GM18511 (cell line): ENCODE measurements around the gene MICU1.
A peak's percentile ranks its signal among the peaks of the same experiment; 100 is the strongest.
"Not testable (repeated sequence)": the region's sequence is repeated elsewhere in the genome, so short reads cannot be mapped to it uniquely, and the experiment has no call there.

Experiments used
- ATAC-seq: cut with Tn5 transposase; IDR thresholded peaks from one replicate; pipeline ENCODE4 v1.9.1; 2021; ENCODE audit warnings: mild to moderate bottlenecking, moderate library complexity; ENCODE audit not compliant: unreplicated experiment

MICU1 gene, protein sequence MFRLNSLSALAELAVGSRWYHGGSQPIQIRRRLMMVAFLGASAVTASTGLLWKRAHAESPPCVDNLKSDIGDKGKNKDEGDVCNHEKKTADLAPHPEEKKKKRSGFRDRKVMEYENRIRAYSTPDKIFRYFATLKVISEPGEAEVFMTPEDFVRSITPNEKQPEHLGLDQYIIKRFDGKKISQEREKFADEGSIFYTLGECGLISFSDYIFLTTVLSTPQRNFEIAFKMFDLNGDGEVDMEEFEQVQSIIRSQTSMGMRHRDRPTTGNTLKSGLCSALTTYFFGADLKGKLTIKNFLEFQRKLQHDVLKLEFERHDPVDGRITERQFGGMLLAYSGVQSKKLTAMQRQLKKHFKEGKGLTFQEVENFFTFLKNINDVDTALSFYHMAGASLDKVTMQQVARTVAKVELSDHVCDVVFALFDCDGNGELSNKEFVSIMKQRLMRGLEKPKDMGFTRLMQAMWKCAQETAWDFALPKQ

DNA sequence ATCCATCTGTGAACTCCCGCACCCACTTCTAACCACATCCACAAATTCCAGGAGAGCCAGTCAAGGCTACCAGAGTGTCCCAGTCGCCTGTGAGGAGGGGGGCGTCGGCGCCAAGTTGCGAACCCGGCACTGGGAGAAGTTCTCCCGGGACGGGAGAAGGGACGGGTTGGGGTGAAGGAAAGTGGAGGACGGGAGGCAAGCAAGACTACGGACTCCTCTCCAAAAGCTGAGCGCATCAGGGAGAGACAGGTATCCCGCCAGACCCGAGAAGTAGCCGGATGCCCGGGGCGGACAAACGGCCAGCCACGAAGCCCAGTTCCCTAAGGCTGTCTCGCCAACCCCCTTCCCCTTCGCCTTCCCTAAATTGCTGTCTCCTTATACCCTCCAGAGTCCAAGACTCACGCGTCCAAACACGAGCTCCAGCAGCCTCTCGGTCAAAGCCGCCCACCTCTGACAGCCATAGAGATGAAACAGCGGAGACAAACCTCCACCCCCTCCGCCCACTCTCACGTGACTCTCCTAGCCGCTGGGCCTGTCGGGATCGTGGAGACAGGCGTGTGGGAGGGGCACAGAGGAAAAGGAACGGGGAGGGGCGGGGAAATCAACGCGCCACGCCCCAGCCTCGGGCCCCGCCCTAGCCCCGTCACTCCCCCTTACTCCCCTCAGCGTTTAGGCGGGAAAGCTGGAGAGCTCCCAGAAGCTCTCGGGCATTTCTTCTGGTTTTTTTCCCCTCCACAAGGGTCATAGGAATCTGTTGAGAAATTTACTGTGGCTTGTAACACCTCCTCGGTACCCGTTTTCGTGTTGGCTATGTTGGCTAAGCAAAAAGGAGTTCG lies at the start of gene MICU1:
TSS of gene MICU1 (minus strand) at position 472 of the 836 bp plus-strand sequence. CDS start 59,286 bp downstream, outside the sequence.
- peak; percentile 98 for ATAC-seq

DNA sequence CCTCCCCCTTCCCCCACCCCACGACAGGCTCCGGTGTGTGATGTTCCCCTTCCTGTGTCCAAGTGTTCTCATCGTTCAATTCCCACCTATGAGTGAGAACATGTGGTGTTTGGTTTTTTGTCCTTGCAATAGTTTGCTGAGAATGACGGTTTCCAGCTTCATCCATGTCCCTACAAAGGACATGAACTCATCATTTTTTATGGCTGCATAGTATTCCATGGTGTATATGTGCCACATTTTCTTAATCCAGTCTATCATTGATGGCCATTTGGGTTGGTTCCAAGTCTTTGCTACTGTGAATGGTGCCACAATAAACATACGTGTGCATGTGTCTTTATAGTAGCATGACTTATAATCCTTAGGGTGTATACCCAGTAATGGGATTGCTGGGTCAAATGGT lies 48.3 kb upstream of the MICU1 start:
- not testable (repeated sequence) for ATAC-seq

DNA sequence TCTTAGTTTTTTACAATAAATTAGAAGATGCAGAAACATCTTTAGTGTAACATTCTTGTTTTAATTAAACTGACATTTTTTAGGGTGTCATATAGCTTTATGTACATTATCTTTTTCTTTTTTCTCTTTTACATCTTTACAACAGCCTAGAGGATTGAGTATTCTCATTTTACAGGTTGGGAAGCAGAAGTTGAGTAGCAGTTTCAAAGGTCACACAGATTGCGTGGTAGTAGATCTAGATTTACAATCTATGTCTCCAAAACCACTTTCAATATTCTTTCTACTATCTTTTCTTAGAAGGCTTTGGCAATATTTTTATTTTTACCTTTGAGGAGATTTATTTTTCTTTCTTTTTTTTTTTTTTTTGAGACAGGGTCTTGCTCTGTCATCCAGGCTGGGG lies 47.4 kb upstream of the MICU1 start:
- no peak for ATAC-seq

DNA sequence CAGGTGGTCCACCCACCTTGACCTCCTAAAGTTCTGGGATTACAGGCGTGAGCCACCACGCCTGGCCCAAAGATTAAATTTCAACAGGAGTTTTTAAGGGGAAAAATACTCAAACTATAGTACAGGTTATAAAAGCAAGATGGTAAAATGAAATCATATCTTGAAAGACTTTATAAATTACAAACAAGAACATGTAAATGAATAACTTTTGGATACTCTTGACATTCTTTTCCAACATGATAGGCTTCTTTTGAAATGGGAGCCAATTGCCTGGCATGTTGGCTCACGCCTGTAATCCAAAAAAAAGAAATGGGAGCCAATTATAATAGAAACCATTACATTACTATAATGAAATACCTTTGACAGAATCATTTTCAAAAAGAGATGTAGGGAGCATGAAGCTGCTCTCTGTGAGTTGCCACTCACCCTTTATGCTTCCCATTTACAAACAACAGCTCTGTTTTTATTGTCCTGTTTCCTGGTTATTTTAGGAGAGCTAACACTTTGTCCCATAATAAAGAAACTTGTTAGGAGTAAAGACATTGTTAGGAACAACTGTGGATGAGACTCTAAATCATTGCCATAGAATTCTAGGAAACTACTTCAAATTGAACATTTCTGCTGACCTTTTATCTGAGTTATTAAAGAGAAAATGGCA lies 41.5 kb upstream of the MICU1 start:
- no peak for ATAC-seq

DNA sequence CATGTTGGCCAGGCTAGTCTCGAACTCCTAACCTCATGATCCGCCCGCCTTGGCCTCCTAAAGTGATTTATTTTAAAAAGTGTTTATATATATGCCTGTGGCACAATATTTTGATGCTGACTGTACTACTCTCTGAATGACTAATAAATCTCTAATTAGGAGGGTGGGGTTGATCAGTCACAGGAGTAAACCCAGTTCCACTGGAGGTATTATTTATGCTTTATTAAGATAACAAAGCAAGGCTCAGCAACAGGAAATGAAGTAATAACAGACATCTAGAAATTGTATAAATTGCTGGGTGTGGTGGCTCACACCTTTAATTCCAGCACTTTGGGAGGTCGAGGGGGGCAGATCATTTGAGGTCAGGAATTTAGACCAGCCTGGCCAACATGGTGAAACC lies 40.0 kb upstream of the MICU1 start:
- no peak for ATAC-seq

DNA sequence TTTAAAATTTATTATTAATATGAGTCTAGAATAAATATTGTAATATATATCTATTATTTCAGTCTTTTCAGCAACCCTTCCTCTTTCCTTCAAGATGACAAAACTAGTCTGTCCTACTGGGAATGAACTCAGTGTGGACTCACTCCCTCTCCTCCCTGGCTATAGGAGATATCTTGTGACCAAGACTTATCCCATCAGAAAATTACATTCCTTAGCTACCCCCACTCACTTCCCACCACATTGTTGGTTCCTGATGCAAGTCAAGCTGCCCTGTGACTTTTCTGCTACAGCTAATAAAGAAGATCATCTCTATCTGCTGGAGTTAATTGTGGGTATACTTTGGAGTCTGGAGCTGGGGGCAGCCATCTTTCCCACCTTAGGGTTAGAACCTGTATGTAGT lies 38.1 kb upstream of the MICU1 start:
- ATAC-seq, result no peak

DNA sequence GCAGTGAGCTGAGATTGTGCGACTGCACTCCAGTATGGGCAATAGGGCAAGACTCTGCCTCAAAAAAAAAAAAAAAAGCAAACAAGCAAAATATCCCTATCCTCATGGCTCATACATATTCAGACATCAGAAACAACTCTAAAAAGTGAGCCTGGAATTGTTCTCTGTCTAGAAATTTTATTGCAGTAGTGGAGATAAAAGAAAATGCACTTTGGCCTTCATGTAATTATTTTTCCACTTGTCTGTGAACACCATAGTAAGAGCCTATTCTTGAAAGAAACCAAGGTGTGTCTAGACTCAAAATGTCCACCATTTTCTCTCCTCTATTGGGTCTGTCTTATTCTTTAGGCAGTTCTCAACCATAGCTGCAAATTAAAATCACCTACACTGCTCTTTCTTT lies 35.6 kb upstream of the MICU1 start:
- ATAC-seq, result no peak

DNA sequence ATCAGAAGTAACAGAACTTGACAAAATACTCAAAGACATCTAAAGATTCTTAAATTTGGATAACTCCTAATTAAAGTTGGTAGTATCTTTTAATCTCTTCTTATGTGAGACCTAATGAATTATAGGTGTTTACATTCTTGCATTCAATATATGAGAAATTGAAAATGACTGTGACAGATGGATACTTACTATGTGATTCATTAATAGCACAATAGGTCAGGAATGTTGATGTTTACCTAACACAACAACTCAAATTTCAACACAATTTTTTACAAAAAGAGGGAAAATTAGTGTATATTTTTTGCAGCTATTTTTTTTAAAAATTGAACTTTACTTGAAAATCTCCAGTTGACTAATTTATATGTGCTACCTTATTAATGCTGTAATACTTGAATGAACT lies 34.3 kb upstream of the MICU1 start:
- no peak for ATAC-seq

DNA sequence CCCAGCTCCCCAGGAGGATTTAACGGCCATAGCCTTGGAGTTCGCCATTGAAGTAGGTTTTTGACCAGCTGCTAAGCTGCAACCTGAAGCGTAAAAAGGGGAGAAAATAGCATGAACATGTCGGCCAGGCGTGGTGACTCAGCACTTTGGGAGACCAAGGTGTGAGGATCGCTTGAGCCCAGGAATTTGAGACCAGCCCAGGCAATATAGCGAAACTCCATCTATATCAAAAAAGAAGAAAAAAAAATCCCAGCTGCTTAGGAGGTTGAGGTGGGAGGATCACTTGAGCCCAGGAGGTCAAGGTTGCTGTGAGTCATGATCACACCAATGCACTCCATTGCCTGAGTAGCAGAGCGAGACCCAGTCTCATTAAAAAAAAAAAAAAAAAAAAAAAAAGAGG lies 33.8 kb upstream of the MICU1 start:
- no peak for ATAC-seq

DNA sequence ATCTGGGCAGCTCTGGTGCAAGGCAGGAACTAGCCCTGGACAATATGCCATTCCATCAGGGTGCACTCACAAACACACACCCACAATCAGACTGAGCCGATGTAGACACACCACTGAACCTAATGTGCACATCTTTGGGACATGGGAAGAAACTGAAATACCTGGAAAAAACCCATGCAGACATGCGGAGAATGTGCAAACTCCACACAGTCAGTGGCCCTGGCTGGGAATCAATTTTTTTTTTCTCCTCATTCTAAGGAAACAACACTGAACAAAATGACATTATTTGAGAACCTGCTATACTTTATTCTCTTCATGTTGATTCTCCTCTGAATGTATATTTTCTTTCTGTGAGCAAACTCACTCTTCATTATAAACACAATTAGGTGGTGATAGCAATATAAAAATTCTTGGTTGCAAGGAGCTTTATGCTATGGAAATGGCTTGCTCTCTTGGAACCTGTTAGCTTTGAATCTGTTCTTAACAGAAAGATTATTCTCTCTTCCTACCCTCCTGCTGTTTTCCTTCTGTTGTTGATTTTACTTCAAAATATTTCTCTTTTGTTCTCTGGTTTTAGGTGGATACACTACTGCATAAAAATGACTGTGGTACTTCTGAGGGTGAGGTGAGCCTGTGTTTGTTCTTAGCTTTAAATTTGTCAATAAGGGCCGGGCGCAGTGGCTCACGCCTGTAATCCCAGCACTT lies 33.0 kb upstream of the MICU1 start:
- ATAC-seq, result no peak

DNA sequence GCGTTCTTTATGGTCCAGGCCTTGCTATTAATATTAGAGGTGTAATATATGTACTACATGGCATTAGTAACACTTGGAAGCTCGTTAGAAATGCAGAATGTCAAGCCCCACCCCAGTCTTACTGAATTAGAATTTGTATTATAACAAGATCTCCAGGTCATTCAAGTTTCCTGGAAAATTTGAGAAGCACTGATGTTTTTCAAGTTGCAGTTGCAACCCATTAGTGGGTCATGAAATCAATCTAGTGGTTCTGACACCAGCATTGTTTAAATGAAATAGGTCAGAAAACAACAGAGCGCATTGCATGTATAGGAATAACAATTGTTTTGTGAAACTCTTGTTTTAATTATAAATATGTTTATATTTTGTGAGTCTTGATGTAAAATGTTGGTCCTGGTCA lies 28.8 kb upstream of the MICU1 start:
- ATAC-seq, result no peak

DNA sequence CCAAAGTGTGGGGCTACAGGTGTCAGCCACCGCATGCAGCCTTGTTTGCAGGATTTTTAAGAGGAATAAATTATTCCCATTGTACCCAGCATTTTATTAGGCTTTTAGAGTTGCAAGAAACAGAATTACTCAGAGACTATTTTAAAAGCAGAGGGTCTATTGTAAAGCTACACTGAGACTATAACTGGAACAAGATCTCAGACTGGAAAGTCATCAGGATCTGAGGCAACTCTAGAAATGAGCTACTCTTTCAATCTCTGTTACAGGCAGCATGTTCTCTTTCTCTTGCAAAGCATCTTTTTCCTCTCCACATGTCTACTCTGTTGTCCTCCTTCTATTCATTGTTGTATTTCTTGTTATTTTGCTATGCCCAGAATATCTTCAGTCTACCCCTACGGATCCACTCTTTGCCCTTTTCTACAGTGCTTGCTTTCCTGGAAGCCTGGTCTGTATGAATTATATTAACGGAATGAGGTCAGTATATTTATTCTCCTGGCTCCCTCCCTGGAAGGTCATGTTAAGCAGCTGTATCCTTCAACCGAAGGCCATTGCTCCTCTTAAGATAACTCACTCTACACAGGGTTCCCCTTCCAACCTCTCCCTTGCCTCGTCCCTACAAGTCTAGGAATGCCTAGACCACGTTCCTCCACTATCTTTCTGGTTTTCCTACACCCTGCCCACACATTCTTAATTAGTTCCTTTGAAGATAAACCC lies 27.7 kb upstream of the MICU1 start:
- ATAC-seq, result no peak

DNA sequence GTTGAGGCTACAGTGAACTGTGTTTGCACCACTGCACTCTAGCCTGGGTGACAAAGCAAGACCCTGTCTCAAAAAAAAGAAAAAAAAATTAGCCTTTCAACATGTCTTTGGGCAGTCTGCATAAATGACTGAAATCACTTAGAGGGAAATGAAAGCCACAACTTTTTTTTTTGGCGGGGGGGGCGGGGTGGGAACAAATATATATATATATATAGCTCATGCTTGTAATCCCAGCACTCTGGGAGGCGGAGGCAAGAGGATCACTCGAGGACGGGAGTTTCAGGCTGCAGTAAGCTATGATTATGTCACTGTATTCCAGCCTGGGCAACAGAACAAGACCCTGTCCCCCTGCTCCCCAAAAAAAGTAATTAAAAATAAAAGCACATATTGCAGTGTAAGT lies 23.4 kb upstream of the MICU1 start:
- no peak for ATAC-seq

DNA sequence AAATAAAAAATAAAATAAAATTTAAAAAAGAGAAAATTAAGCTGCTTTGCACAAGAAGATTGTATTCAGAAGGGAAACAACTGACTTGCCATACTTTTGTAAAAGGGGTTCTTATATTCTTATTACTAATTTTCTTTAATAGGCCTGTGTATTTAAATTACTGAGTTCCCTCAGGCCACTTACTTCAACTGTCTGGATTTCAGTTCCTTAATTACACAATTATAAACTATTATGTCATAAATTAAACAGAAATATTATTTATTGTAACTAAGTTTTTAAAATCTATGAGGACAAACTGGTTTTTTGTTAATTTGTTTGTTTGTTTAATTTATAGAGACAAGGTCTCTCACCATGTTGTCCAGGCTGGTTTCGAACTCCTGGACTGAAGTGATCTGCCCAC lies 22.4 kb upstream of the MICU1 start:
- ATAC-seq, result no peak

DNA sequence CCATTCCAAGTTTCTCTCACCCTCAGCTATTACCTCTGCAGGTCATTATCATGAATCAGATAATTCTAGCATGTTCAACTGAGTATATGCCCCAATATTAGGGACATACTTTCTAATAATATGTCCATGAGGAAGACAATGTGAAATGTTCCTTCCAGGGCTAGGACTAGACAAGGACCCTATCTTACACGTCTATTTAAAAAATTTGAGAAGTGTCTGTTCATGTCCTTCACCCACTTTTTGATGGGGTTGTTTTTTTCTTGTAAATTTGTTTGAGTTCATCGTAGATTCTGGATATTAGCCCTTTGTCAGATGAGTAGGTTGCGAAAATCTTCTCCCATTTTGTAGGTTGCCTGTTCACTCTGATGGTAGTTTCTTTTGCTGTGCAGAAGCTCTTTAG lies 21.1 kb upstream of the MICU1 start:
- not testable (repeated sequence) for ATAC-seq

DNA sequence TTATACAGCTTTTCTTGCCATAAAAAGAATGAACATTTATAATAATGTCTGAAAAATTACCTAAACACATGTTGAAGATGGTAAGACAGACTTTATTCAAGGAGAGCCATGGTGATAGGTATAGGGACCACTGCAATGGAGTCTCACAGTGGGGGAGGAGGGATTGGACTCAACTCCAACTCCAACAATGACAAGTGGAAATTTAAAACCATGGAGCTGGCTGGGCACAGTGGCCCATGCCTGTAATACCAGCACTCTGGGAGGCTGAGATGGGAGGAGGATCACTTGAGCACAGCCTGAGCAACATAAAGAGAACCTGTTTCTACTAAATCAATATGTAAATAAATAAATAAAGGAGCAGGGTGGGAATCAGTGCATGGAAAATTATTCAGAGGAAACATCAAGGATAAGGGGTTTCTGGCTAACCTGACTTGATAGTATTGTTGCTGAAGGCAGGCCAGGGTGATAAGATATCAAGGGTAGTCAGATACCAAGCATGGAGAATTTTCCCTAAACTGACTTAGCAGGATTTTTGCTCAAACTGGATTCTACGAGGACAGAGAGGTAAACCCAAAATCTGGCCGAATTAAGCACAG lies 19.5 kb upstream of the MICU1 start:
- no peak for ATAC-seq

DNA sequence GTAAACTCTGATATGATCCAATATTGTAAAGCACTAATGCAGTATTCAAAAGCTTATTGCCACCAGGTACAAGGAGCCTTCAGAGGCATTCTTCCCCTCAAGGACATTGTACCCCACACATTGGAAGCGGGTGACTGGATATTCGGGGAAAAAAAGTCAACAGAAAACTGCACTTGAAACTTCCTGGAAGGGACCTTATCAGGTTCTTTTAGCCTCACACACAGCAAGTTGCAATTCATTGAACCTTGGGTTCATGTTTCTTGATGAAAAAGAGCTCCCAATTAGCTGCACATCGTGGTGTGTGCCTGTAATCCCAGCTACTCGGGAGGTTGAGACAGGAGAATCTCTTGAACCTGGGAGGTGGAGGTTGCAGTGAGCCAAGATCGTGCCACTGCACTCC lies 16.4 kb upstream of the MICU1 start:
- ATAC-seq, result no peak

DNA sequence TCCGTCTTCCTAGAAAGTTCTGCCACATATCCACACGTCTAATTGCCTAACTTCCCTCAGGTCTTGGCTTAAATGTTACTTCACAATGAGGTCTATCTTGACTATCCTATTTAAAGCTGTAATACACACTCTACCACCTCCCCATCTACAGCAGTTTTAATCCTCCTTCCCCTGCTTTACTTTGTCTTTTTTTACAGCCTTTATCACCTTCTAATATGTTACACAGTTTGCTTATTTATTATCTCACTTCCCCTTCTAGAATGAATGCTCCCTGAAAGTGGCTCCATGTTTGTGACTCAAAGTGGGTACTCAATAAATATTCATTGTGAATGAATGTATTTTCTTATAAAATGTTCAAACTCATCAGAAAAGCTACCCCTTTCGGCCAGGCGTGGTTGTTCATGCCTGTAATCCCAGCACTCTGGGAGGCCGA lies 13.6 kb upstream of the MICU1 start:
- ATAC-seq, result no peak

DNA sequence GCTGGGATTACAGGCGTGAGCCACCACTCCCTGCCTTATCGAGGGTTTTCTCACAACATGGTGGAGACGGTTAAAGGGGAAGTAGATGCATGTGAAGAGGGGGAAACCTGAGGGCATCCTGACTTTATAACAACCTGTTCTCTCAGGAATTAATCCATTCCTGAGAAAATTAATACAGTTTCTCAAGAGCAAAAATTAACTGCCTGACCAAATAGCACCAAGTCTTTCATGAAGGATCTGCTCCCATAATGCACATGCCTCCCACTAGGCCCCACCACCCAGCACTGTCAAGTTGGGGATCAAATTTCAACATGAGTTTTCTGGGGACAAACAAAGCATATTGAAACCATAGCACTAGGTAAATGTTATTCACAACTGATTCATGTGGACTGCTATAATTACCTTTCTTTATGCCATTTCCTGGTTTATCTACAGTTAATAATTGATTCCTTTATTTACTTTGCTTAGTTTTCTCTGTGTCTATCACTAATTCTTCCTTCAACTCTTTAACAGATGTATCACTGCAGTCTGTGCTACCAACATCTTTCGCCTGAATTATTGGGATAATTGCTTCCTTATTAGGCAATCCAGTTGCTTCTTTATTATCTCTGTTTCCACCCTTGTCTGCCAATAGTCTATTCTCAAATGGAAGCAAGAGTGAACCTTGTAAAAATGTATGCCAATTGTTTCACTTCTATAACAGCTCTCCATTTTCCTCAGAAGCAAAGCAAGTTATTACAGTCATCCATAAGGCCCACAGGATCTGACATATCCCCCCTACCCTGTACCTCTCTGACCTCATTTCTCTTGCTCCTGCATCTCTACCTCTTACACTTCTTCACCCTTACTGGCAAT lies 12.9 kb upstream of the MICU1 start:
- ATAC-seq, result no peak
